ENCODE data around the gene C3orf33.

GRCh38 chr3:155804323-155804722 is 1.8 kb downstream of the C3orf33 start:
- TF ChIP-seq CTCF (IDR thresholded peaks at IDR 0.05) (no peak), POLR2AphosphoS5 (IDR thresholded peaks at IDR 0.05) (no peak), POLR2A (IDR thresholded peaks at IDR 0.05) (no peak)

Measured in upper lobe of left lung (tissue), 4 donors.